OCI-LY7 (cell line): Measurements from ENCODE around the gene AARS2. TPM values are rescaled to one million over a fixed set of nuclear protein-coding genes. Genes with fewer than 3 reads are reported as not detected.

Experiments used
- BruUV-seq: library from RNA; stranded (reverse); fragments of 400-500 nt; replicated peaks from 2 replicates; lab custom pipeline; 2021; lab: Mats Ljungman, UMichigan
- CTCF ChIA-PET: fragments of 300-600 bp; sonication (Branson Sonifier 250); formaldehyde crosslinking; loops from one replicate; lab custom pipeline; 2022; ENCODE audit warnings: antibody characterized with exemption; ENCODE audit not compliant: unreplicated experiment; lab: Charles Lee
- POLR2A ChIA-PET: fragments of 300-600 bp; sonication (Branson Sonifier 250); formaldehyde crosslinking; loops from one replicate; lab custom pipeline; 2022; ENCODE audit warnings: antibody characterized with exemption; lab: Charles Lee
- DNase-seq: peaks from one replicate; pipeline ENCODE4 v3.0.0-alpha.2; 2015; ENCODE audit warnings: low spot score
- H2AFZ ChIP-seq: fragments of 200-600 bp; sonication (generic), shearing (Covaris generic); 2 replicates; pipeline ENCODE4 v1.6.1; 2014; ENCODE audit warnings: mild to moderate bottlenecking, antibody characterized with exemption, low read length, moderate library complexity
- H3K27ac ChIP-seq: fragments of 200-600 bp; sonication (generic); 2 replicates; pipeline ENCODE4 v1.5.1; 2014; ENCODE audit warnings: mixed run types, low read depth, mild to moderate bottlenecking, moderate library complexity, low read length, inconsistent platforms; ENCODE audit not compliant: poor library complexity, severe bottlenecking
- H3K36me3 ChIP-seq: fragments of 200-600 bp; sonication (generic); 2 replicates; pipeline ENCODE4 v1.6.1; 2014; ENCODE audit warnings: mild to moderate bottlenecking, antibody characterized with exemption, low read length, moderate library complexity, mixed read lengths; ENCODE audit not compliant: insufficient read depth
- H3K4me1 ChIP-seq: fragments of 200-600 bp; sonication (generic); 2 replicates; pipeline ENCODE4 v1.5.1; 2014; ENCODE audit warnings: mild to moderate bottlenecking, low read length; ENCODE audit not compliant: insufficient read depth, poor library complexity, severe bottlenecking
- H3K4me2 ChIP-seq: fragments of 200-600 bp; sonication (generic); 2 replicates; pipeline ENCODE4 v1.6.1; 2014; ENCODE audit warnings: mild to moderate bottlenecking, low read length
- H3K4me3 ChIP-seq: fragments of 200-600 bp; sonication (generic); 2 replicates; pipeline ENCODE4 v1.5.1; 2014; ENCODE audit warnings: mild to moderate bottlenecking, low read depth, low read length; ENCODE audit not compliant: poor library complexity, severe bottlenecking
- H3K79me2 ChIP-seq: fragments of 200-600 bp; sonication (generic); 2 replicates; pipeline ENCODE4 v1.6.1; 2016; ENCODE audit warnings: low read depth, mild to moderate bottlenecking, low read length, moderate library complexity, mixed read lengths; ENCODE audit not compliant: insufficient read depth
- H3K9me2 ChIP-seq: fragments of 200-600 bp; sonication (generic); 2 replicates; pipeline ENCODE4 v1.6.1; 2016; ENCODE audit warnings: mild to moderate bottlenecking, low read length, mixed read lengths; ENCODE audit not compliant: insufficient read depth
- H3K9me3 ChIP-seq: fragments of 200-600 bp; sonication (generic); 2 replicates; pipeline ENCODE4 v1.6.1; 2014; ENCODE audit warnings: mild to moderate bottlenecking, mixed run types, low read length, mixed read lengths
- H4K20me1 ChIP-seq: fragments of 200-600 bp; sonication (generic); 2 replicates; pipeline ENCODE4 v1.6.1; 2014; ENCODE audit warnings: mild to moderate bottlenecking, antibody characterized with exemption, low read length, moderate library complexity, mixed read lengths; ENCODE audit not compliant: insufficient read depth
- CTCF ChIP-seq: fragments of 200-600 bp; sonication (generic); conservative IDR thresholded peaks from 2 replicates; pipeline ENCODE4 v1.5.1; 2014; ENCODE audit warnings: mild to moderate bottlenecking, antibody characterized with exemption, low read length, moderate library complexity, mixed read lengths
- EZH2phosphoT487 ChIP-seq: fragments of 200-600 bp; sonication (generic); IDR thresholded peaks from 2 replicates; pipeline ENCODE4 v1.6.1; 2018; ENCODE audit warnings: low read depth, borderline replicate concordance, mild to moderate bottlenecking, mixed run types, antibody characterized with exemption, low read length, moderate library complexity, mixed read lengths
- intact Hi-C: fragments of 100-400 bp; cut with micrococcal nuclease; formaldehyde crosslinking; loops from one replicate; pipeline ENCODE4 v1.10.0; 2022; ENCODE audit not compliant: unreplicated experiment
- total RNA-seq, 2 experiments: library from RNA; depleted of rRNA in 1 of 2; stranded (reverse); fragments of >200 nt in 1 of 2; shearing (Covaris generic) in 1 of 2; gene quantifications; 2 replicates each; pipeline ENCODE4 v1.2.3, GENCODE V29; 2014 to 2022

AARS2 gene
- total RNA-seq, 2 experiments from 2014 or later = 20.7 to 22.0 TPM

GRCh38 chr6:44301782-44302564 is 11.2 kb downstream of the AARS2 start:
- H2AFZ ChIP-seq = no peak overlapping the region
- no peak for TF ChIP-seq EZH2phosphoT487
- TF ChIP-seq CTCF = no peak
- no TSS peak for BruUV-seq
- intact Hi-C loops = no loop called here
- no peaks in the 10 kb centered on the region for H3K79me2 ChIP-seq
- ChIA-PET POLR2A (no interaction called here), CTCF (no interaction called here)
- no peaks in the 10 kb centered on the region for H3K4me1 ChIP-seq
- no peaks in the 10 kb centered on the region for H4K20me1 ChIP-seq
- peaks cover 65% of the 10 kb centered on the region for H3K36me3 ChIP-seq
- H3K9me3 ChIP-seq = no peaks in the 10 kb centered on the region
- DNase-seq = no peak
- H3K4me2 ChIP-seq = no peak overlapping the region
- no peaks in the 10 kb centered on the region for H3K9me2 ChIP-seq
- H3K4me3 ChIP-seq = no peak overlapping the region
- H3K27ac ChIP-seq = no peak overlapping the region

- ChIA-PET POLR2A (no interaction called here), CTCF (no interaction called here)
- Histone ChIP-seq H3K4me3 (no peak overlapping the region), H3K79me2 (no peaks in the 10 kb centered on the region), H3K9me3 (no peaks in the 10 kb centered on the region), H3K27ac (no peak overlapping the region), H3K9me2 (no peaks in the 10 kb centered on the region), H2AFZ (no peak overlapping the region), H3K4me2 (no peak overlapping the region), H3K36me3 (peaks cover 60% of the 10 kb centered on the region), H4K20me1 (no peaks in the 10 kb centered on the region), H3K4me1 (no peaks in the 10 kb centered on the region)
- no peak for DNase-seq
- TF ChIP-seq CTCF (no peak), EZH2phosphoT487 (no peak)
- no TSS peak for BruUV-seq
- intact Hi-C loops = no loop called here
Observed at GRCh38 chr6:44301106-44301505, 12.0 kb downstream of the AARS2 start.

- Histone ChIP-seq H3K9me3 (no peaks in the 10 kb centered on the region), H4K20me1 (no peaks in the 10 kb centered on the region), H3K36me3 (peaks cover 53% of the 10 kb centered on the region), H3K4me3 (no peak overlapping the region), H2AFZ (no peak overlapping the region), H3K4me2 (no peak overlapping the region), H3K9me2 (no peaks in the 10 kb centered on the region), H3K27ac (no peak overlapping the region), H3K4me1 (no peaks in the 10 kb centered on the region), H3K79me2 (no peaks in the 10 kb centered on the region)
- DNase-seq = no peak
- no peak for TF ChIP-seq CTCF
- TF ChIP-seq EZH2phosphoT487 = no peak
- CTCF ChIA-PET = no interaction called here
- no TSS peak for BruUV-seq
- intact Hi-C loops = no loop called here
- POLR2A ChIA-PET = no interaction called here
Observed at GRCh38 chr6:44300292-44300823, 12.8 kb downstream of the AARS2 start.
